Activated T-helper 9 cell treated with anti-CD3 and anti-CD28 coated beads, Interleukin-2, amount 50 U/mL, for 16 hours (primary cell): Measurements from ENCODE around the gene VTCN1.
"Not testable (repeated sequence)": the region's sequence is repeated elsewhere in the genome, so short reads cannot be mapped to it uniquely, and the experiment has no call there.

Source experiments
- DNase-seq: peaks from one replicate; pipeline ENCODE4 v3.0.0-alpha.2; 2020; ENCODE audit warnings: low read depth

VTCN1 gene

GRCh38 chr1:117122330-117123025, 88.2 kb downstream of the VTCN1 start:
- no peak for DNase-seq

GRCh38 chr1:117121589-117122329, 89.0 kb downstream of the VTCN1 start, which contains the start of gene TRIM45:
Gene TRIM45 (minus strand): TSS chr1:117121749. CDS start chr1:117121201, 548 bp downstream.
- peak; percentile 76 for DNase-seq

GRCh38 chr1:117120774-117121588, 89.7 kb downstream of the VTCN1 start:
- no peak for DNase-seq

- not testable (repeated sequence) for DNase-seq
Measured at GRCh38 chr1:117119144-117119543, 91.6 kb downstream of the VTCN1 start.

DNA sequence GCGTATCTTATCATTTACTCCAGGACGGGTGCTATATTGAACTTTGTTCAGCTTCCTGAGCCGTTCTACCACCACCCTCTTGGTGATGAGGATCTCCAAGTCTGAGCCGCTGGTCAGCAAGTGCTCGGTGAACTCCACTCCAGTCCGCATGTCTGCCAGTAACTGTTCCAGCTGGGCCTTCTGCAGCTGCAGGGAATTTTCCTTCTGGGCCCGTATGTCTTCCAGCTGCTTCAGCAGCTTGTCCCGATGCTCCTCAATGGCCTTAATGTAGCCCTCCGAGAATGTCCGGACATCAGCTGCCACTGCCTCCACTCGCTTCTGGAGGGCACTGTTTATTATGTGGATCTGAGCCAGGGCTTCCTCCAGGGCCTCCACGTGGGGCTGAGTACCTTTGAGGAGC, 92.6 kb downstream of the VTCN1 start:
- DNase-seq = no peak

GRCh38 chr1:117117697-117118096, 93.0 kb downstream of the VTCN1 start:
- no peak for DNase-seq

DNA sequence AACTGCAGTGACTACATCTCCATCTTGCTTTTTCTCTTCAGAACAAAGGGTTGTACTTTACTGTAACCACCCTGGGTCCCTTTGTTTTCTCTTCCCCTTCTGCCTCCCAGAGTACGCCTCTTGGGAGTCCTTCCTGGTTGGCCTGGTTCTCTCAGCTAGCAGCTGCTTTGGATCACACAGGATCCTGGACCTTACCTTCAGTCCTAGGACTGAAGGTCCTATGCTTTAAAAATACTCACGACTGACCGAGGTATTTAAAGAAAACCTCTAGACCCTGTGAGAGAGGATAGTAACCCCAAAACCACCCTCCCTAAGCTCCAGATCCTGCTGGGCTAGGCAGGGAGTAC, 94.0 kb downstream of the VTCN1 start:
- no peak for DNase-seq

DNA sequence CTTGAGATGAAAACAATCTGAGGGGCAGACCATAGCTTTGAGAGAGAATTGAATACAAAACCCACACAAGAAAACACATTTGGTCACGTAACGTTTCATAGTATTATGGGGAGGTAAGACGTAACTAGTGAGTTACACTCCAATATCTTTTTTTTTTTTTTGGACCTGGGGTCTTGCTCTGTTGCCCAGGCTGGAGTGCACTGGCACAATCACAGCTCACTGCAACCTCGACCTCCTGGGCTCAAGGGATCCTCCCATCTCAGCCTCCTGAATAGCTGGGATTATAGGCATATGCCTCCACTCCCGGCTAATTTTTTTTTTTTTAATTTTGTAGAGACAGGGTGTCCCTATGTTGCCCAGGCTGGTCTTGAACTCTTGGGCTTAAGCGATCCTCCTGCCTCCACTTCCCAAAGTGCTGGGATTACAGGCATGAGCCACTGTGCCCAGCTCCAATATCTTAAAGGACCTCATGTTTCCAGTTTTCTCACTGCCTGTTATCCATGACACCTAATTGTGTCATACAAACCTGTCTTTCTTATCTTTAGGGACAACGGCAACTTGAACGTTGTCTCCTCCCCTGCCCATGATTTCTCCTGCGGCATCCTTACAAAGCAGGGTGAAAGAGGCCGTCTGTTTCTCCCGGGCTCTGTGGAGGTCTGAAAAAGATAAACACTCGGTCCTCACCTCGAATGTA, 94.5 kb downstream of the VTCN1 start:
- no peak for DNase-seq

DNA sequence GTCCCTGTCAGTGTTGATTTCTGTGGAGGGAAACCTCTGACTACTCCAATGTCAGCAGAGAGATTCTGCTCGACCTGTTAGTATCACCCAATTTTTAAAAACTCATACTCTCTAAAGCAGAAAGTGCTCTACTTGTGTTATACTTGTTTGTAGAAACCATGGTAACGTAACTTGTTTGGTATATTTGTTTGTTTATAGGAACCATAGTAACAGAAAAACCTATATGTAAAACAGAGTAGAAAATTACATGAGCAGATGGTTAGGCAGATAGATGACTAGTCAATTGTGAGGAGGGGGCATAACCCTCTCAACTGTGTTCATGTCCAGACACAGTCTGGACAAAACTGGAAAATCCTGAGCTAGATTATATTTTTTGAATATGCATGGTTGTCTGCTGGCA, 95.8 kb downstream of the VTCN1 start:
- DNase-seq = no peak

DNA sequence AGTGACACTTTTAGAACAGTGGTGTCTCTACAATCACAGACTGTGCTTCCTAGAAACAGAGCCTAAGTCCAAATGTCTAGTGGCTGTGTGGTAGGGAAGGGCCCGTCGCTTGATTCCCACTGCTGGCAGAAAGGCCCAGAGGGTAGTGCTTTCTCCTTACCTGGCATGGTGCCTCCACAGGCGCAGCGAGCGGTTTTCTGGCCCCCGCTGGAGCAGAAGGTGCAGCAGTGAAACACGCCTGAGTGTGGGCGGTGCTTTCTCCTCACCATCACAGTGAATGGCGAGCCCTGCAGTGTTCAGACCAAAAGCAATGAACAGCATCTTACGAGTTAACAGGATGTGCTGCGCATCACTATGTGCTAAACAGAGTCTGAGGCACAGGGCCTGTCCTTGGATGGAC, 97.5 kb downstream of the VTCN1 start:
- no peak for DNase-seq

- no peak for DNase-seq
Measured at GRCh38 chr1:117112047-117112717, 98.5 kb downstream of the VTCN1 start.

GRCh38 chr1:117110774-117111173, 100.0 kb downstream of the VTCN1 start:
- DNase-seq = no peak

GRCh38 chr1:117107364-117107763, 103.4 kb downstream of the VTCN1 start:
- no peak for DNase-seq

DNA sequence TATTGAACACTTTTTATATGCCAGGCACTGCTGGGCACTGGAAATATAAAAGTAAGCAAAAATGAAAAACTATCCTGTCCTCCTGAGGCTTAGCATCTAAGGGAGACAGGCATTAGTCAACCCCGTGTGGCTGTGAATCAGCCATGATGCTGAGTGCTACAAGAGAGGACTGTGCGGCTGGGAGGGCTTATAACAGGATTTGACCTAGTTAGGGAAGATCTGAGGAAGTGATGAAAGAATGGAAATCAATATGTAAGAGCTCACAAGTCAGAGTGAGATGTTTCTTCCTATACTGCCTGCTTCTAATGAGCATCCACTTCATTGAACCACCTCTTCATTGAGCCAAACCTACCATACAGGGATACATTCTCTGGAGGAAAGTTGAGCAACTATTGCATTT, 104.2 kb downstream of the VTCN1 start:
- no peak for DNase-seq

- no peak for DNase-seq
Measured at GRCh38 chr1:117105722-117106121, 105.0 kb downstream of the VTCN1 start.

DNA sequence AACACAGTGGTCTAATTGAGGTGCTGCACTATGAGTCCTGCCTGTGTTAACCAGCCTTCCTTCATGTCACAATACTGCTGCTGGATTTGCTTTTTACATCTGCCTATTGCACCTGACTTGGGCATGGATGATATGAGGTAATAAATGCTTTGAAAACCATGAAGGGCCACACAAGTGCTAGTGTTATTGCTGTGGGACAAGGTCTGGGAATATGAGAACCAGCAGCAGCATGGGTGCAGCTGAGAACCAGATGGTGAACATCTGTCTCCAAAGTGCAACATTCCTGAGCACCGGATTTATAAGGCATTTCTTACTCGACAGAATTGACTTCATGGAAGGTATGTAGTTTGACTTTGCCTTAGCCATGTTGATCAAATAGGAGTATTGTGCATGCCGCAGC, 105.7 kb downstream of the VTCN1 start:
- DNase-seq = no peak

DNA sequence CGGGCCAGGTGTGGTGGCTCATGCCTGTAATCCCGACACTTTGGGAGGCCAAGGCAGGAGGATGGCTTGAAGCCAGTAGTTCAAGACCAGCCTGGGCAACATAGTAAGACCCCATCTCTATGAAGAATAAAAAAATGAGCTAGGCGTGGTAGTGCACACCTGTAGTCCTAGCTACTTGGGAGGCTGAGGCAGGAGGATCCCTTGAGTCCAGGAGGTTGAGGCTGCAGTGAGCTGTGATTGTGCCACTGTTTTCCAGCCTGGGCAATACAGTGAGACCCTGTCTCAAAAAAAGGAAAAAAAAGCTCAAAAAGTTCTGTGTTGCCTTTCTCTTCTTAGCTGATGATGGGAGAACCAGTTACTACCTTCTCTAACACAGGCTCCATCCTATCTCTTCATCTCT, 108.9 kb downstream of the VTCN1 start:
- DNase-seq = not testable (repeated sequence)

GRCh38 chr1:117101334-117101733, 109.4 kb downstream of the VTCN1 start:
- no peak for DNase-seq

DNA sequence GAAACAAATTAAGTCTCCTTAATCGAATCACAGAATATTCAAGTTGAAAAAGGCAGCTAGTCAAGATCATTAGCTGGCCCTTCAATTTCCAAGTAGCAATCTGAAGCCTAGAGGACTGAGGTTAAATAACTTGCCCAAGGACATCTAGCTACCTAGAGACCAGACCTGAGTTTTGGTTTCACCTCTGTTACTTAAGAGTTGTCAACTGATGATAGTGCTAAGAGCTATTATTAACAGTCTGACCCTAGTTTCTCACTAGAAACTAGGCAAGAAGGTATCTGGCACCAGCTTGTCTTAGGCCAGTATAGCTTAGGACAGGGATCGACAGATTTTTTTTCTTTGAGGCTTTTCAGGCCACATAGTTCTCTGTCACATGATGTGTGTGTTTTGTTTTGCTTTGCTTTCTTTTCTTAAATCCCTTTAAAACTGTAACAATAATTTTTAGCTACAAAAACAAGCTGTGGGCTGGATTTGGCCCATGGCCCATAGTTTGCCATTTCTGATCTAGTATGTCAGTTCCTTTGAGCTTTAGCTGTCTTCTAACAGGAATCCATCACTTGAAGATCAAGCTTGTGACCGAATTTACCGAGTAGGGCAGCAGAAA, 112.3 kb downstream of the VTCN1 start:
- no peak for DNase-seq

DNA sequence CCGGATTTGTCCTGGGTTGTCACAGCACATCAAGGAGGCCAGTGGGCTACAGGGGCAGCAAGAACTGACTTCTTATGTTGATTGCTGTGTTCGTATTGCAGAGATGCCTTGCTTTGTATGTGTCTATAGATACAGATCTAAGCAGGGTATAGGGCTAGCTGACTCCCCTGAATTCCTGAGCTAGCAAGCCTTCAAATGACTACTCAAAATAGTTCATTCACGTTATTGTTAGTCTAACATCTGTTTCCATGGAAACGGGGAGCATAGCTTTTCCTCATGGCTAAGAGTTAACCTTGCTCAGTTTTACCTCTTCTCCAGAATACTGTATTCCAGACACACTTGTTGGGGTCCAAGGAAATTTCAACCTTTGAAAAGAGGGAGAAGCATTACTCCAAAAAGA, 113.3 kb downstream of the VTCN1 start:
- no peak for DNase-seq

DNA sequence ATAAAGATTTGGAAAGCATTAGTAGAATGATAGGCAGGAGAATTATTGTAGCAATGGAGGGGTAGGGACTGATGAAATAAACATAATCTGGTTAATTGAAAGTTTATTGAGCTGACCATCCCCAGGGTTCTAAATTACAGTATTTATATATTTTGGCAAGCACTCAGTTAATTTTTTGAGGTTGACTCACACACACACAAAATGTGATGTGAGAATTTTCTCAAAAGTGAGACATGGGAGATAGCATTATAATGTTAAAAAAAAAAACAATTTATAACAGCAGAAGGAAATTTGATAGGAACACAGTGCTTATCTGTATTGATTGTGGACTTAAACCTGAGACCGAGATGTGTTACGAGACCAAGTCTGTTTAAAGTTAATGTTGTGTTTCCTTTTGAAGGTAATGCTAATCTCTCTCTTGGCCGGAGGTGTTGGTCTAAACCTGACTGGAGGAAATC, 113.7 kb downstream of the VTCN1 start:
- no peak for DNase-seq
